ENCODE results near the gene TMC1. TPM values are rescaled to one million over a fixed set of nuclear protein-coding genes. Genes with fewer than 3 reads are reported as not detected.

Gene TMC1
- total and polyA plus RNA-seq, 2 of the 8 experiments (the other 6 are each of a cell fraction or from before 2014, with no cell fraction given), result 0.95 to 0.98 TPM

DNA sequence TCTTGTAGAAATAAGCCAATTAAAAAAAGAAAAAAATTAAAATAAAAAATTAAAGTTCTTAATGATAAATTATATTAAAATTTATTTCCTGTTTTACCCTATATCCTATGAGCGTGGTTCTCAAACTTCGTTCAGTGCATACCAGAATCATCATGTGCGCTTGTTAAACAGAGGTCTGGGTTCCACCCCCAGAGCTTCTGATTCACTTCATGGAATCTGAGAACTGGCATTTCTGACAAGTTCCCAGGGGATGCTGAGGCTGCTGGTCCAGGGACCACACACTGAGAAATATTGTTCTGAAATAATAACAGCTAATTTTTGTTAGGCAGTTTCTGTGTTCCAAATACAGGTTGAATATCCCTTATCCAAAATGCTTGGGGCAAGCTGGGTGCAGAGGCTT, 79.3 kb downstream of the TMC1 start:
- no peaks in the 10 kb centered on the region for H3K79me1 ChIP-seq (ENCODE audit: low read depth, low read length)
- no peak overlapping the region for H3K4me3 ChIP-seq (ENCODE audit: extremely low read depth in 1 of 4, insufficient read depth in 2 of 4, low read depth in 3 of 4, low read length in 4 of 4)
- no peak overlapping the region for H3K23ac ChIP-seq (ENCODE audit: insufficient read length)
- no peak overlapping the region for H3K14ac ChIP-seq (ENCODE audit: insufficient read length)
- no peak overlapping the region for H2BK5ac ChIP-seq (ENCODE audit: low read depth, low read length)
- no peak overlapping the region for H4K91ac ChIP-seq (replicated peaks; ENCODE audit: insufficient read length, low read length)
- H3K36me3 ChIP-seq (ENCODE audit: control insufficient read depth in 2 of 4, insufficient read depth in 4 of 4, low read length in 3 of 4), result no peaks in the 10 kb centered on the region
- no peak overlapping the region for H3K56ac ChIP-seq (replicated peaks; ENCODE audit: insufficient read length, low read depth, low read length)
- H3K27ac ChIP-seq (ENCODE audit: low read depth, low read length), result no peak overlapping the region
- H3K23me2 ChIP-seq (ENCODE audit: low read depth, low read length), result no peaks in the 10 kb centered on the region; the same call in 1 of the 2 replicates
- no peak overlapping the region for H4K5ac ChIP-seq (ENCODE audit: insufficient read length, low read depth, low read length)
- H3K27me3 ChIP-seq (replicated peaks in 1 of 4; ENCODE audit: control insufficient read depth in 3 of 4, extremely low read depth in 1 of 4, insufficient read depth in 3 of 4, low read length in 3 of 4), result no peaks in the 10 kb centered on the region
- no peak overlapping the region for H2AFZ ChIP-seq (ENCODE audit: low read length)
- WGBS, 2 experiments (ENCODE audit: extremely low coverage in 1 of 2, insufficient coverage in 1 of 2, insufficient read length in 1 of 2, insufficient replicate concordance in 2 of 2, low coverage in 1 of 2, low lambda C conversion rate in 2 of 2, missing lambda C conversion rate in 1 of 2), result 93% methylated on average over 3 of the region's 3 CpGs; no CpG with 5 or more reads in 1 of the 2 experiments
- no peak overlapping the region for H2BK120ac ChIP-seq (replicated peaks; ENCODE audit: low read depth, low read length)
- no peak overlapping the region for H3K4ac ChIP-seq (replicated peaks; ENCODE audit: insufficient read length, low read depth, low read length)
- ChIA-PET POLR2A (ENCODE audit: partially characterized antibody) (interaction anchor here (1.7 kb wide), 1 partner anchor 236 kb away, joined by 4 read pairs; the partner anchor contains the start of gene ZFAND5), CTCF (ENCODE audit: partially characterized antibody) (interaction anchor here (0.6 to 2.4 kb wide), 4 partner anchors 9 to 689 kb away, joined by 3 to 7 read pairs (median 4); no protein-coding TSS in a partner anchor)
- no peak overlapping the region for H3K4me2 ChIP-seq (ENCODE audit: insufficient read depth in 1 of 2, low read depth in 2 of 2, low read length in 2 of 2)
- no peak overlapping the region for H3K9ac ChIP-seq (replicated peaks in 1 of 4; ENCODE audit: extremely low read depth in 1 of 4, low read depth in 3 of 4, low read length in 3 of 4)
- no peak overlapping the region for H2AK5ac ChIP-seq (ENCODE audit: low read depth, low read length)
- H3K18ac ChIP-seq (ENCODE audit: extremely low read depth, low read length), result no peak overlapping the region
- H4K8ac ChIP-seq (ENCODE audit: extremely low read depth, insufficient read depth, low read length), result no peak overlapping the region
- H2BK20ac ChIP-seq (ENCODE audit: low read length), result 0 out of 2 replicates have a peak overlapping the region, but pooled peaks have one; percentile 17
- H3K9me3 ChIP-seq (ENCODE audit: insufficient read depth in 2 of 2, low read depth in 1 of 2, low read length in 1 of 2), result no peaks in the 10 kb centered on the region
- H4K20me1 ChIP-seq (replicated peaks in 1 of 2; ENCODE audit: control insufficient read depth in 1 of 2, insufficient read depth in 2 of 2, low read length in 2 of 2), result no peaks in the 10 kb centered on the region
- 0 out of 2 replicates have a peak overlapping the region, but pooled peaks have one; percentile 63 for H2BK15ac ChIP-seq (ENCODE audit: low read length)
- peaks cover 0 to 4% (median 0%) of the 10 kb centered on the region in 4 experiments; a peak in 1 of 7 replicates for H3K4me1 ChIP-seq (replicated peaks in 1 of 4; ENCODE audit: control insufficient read depth in 3 of 4, insufficient read depth in 4 of 4, low read length in 3 of 4)
- no peak for DNase-seq (ENCODE audit: low read depth in 1 of 2, low spot score in 2 of 2)
- no peak for TF ChIP-seq SP4 (IDR thresholded peaks at IDR 0.05; ENCODE audit: low read length)
- no peak for TF ChIP-seq GABPA (IDR thresholded peaks at IDR 0.05; ENCODE audit: borderline replicate concordance, insufficient read depth, low read length)
- no peak for TF ChIP-seq EP300 (IDR thresholded peaks at IDR 0.05; ENCODE audit: borderline replicate concordance in 1 of 2, low read depth in 2 of 2, low read length in 2 of 2)
- H2BK12ac ChIP-seq (ENCODE audit: low read depth, low read length), result no peak overlapping the region
- FAIRE-seq, result no peak
- no peaks in the 10 kb centered on the region for H3K79me2 ChIP-seq (ENCODE audit: control insufficient read depth in 1 of 2, insufficient read depth in 2 of 2, low read length in 2 of 2)

Data from H1 (cell line).